T-helper 22 cell (primary cell): ENCODE results near the gene C19orf53.
"Not testable (repeated sequence)": the region's sequence is repeated elsewhere in the genome, so short reads cannot be mapped to it uniquely, and the experiment has no call there.

Source experiments
- DNase-seq: peaks from one replicate; pipeline ENCODE4 v3.0.0-alpha.2; 2020; ENCODE audit warnings: low read depth

The C19orf53 gene

DNA sequence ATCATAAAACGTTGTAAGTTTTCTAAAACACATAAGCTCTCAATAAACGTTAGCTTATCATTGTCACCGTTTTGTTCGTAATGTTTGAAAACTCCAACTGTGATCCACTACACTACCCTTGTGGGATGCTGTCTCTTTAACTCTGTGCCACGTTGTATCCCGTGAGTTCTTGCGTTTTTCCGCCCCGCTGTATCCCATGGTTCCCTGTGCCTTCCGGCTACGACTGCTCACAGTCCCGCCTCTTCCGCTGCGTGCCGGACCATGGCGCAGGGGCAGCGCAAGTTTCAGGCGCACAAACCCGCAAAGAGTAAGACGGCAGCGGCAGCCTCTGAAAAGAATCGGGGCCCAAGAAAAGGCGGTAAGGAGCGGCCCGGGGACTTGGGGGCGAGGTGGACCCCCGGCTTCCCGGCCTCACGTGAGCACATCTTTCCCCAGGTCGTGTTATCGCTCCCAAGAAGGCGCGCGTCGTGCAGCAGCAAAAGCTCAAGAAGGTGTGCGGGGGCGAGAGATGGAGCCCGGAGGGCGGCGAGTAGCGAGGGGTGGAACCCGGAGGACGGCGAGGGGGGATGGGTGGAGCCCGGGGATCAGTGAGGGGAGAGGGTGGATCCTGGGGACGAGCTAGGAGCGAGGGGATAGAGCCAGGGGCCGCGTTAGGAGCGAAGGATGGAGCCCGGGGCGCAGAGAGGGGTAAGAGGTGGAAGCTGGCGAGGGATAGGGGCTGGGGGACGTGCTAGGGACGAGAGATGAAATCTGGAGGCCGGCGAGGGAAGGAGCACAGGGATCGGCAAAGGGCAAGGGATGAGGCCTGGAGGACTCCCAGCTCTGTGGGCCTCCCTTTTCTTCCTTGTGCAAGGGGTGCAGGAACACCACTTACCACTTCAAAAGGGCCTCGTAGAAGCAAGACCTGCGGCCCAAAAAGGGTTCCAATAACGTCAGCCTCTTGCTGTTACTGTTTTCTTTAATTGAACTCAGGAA is at the start of gene C19orf53:
Gene C19orf53, plus strand, starts transcription at position 240 of the 975 bp plus-strand sequence. Its CDS starts 22 bp downstream, at position 262.
- peak; percentile 79 for DNase-seq

DNA sequence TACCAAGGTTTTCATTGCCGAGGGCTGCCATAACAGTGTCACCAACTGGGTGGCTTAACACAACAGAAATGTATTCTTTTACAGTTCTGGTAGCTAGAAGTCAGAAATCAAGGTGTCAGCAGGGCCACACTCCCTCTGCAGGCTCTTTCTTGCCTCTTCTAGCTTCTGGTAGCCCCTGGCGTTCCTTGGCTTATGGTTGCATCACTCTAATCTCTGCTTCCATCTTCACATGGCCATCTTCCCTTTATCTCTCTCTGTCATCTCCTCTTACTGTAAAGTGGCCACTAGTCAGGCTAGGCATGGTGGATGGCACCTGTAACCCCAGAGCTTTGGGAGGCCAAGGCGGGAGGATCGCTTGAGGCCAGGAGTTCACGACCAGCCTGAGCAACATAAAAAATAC is 47.9 kb upstream of the C19orf53 start:
- DNase-seq, result no peak

DNA sequence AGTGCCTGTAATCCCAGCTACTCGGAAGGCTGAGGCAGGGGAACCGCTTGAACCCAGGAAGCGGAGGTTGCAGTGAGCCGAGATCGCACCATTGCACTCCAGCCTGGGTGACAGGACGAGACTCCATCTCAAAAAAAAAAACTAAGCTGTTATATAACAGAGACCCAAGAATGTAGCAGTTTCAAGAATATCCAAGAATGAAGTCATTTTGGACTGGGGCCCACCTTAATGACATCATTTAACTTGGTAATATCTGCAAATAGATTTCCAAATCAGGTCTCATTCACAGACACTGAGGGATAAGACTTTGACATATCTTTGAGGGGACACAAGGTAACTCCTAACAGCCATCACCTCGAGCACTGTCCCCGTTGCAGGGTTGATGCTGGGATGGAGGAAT is 46.5 kb upstream of the C19orf53 start:
- no peak for DNase-seq

DNA sequence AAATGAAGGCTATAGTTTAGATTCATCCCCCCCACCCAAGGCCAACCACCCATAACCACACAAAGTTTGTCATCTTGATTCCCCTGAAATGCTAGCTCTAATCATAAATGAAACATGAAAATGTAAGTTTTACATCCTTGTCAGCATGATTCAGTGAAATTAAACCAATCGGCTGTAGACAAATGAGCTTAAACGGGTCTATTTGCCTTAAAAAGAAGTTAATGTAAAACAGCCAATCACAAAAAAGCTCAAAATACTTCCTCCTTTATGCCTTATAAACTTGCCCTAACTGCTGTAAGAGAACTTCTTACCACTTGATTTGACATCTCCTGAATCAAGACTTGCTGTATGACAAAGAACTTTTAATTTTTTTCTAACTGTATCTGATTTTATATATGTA is 44.4 kb upstream of the C19orf53 start:
- DNase-seq, result no peak

DNA sequence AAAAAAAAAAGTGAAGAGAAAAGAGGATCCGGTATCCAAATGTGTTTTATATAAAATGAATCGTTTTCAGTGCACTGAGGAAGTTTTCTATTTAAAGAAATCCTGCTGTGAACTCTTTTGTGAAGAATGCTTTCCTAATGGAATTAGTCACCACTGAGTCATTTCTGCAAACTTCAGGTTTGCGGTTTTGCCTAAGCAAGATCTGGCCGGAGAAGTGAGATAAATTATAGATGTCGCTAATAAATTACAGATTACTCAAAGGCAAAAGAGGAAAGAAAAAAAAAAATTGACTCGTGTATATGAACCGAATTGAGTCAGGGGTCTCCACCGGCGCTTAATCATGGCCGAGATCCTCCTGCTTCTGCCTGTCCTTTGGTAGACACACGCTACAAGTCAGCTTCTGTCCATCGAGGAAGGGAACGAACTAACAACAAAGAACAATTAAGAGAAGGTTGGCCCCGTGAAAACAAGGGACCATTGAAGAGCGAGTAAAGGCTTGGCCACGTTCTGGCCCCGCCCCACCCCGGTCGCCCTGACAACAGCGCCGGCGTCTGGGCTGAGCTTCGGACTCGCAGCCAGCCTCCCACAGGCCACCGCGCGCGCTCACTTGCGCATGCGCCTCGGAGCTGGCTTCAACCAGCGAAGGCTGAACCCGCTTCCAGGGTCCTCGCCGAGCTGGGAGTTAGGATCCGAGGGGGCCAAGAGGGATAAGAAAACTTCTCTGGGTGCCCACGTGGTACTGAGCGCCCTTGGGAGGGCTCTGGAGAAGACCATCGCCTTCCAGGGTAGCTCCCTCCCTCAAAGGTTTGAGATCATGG is 42.9 kb upstream of the C19orf53 start:
- DNase-seq, result peak; percentile 88

DNA sequence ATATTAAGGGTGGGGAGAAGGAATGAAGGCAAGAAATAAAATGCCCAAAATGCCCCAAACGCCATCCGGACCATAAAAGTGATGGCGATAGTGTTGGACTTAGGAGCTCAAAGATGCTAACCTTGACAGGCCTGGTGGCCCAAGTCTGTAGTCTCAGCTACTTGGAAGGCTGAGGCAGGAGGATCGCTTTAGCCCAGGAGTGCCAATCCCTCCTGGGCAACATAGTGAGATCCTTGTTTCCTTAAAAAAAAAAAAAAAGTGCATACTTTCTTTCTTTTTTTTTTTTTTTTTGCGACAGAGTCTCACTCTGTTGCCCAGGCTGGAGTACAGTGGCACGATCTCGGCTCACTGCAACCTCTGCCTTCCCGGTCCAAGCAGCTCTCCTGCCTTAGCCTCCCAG is 41.9 kb upstream of the C19orf53 start:
- no peak for DNase-seq

DNA sequence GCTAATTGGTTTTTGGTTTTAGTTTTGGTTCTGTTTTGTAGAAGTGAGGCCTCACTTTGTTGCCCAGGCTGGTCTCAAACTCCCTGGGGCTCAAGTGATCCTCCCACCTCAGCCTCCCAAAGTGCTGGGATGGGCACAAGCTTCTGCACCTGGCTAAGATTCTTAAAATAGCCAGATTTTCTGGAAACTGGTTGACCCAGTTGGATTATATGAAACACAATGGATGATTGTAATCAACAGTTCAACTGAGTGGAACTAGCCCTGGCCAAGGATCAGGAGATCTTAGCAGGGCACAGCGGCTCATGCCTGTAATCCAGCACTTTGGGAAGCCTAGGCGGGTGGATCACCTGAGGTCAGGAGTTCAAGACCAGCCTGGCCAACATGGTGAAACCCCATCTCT is 39.5 kb upstream of the C19orf53 start:
- no peak for DNase-seq

DNA sequence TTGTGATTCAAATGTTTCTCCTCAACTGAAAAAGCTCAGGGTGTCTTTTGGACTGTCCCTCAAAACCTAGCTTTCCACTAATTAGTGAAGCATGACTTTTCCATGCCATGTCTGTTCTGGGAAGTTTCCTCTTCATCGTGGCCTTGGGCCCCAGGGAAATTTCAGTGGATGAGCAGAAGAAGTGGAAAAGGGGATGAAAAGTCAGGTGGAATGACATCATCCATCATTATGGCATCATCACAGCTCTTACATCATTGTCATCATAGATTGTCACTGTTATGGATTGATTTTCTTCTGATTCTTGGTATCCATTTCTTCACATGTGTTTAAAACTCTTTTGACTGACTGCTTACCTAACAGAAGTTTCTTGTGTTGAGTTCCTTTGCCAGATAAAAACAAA is 36.2 kb upstream of the C19orf53 start:
- no peak for DNase-seq

DNA sequence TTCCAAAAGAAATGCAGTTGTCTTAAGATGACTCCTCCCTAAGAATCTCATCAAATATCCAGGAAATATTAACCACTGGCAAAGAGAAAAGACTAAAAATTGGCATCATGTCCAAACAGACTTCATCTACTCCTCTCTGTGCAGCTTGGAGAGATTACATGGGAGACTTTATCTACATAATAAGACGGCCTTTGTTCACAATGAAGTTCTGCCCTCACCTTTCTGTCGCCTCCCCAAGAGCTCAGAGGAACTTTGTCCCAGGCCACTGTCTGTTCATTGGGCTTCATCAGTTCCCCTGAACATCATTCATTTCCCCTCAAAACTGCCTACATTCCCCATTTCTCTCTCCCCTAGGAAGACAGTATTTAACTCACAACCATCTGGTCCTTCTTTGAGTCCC is 32.4 kb upstream of the C19orf53 start:
- DNase-seq, result no peak

DNA sequence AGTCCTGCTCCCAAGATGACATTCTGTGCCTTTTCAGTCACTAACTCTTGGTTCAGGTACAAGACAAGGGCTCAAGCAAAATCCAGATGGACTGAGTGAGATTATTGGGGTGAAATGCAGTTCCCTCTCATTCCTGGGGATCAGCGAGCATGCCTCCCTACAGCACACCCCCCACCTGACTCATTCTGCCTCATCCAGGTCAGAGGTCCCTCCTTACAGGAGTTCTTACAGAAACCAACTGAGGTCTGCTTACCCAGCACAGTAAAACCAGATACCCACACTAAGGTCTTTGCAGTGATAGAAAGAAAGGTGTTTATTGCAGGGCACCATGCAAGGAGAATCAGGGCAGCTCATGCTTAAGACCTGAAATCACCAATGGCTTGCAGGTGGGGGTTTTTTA is 31.5 kb upstream of the C19orf53 start:
- DNase-seq, result no peak

DNA sequence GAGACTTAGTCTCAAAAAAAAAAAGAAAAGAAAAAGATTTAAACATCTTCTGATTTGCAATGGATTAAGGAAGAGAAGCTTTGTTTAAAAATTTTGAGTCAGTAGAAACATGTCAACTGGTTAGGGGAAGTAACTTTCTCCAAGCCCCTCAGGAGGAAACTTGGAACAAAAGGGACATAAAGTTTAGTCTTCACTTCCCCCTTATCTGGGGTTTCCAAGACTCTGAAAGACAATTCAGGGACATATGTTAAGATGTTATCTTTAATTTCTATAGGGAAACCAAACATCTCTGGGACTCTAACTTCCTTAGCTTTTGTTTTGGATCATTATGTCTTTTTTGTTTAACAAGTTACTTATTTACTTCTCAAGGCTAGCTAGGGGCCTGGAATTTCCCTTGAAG is 30.1 kb upstream of the C19orf53 start:
- DNase-seq, result no peak

DNA sequence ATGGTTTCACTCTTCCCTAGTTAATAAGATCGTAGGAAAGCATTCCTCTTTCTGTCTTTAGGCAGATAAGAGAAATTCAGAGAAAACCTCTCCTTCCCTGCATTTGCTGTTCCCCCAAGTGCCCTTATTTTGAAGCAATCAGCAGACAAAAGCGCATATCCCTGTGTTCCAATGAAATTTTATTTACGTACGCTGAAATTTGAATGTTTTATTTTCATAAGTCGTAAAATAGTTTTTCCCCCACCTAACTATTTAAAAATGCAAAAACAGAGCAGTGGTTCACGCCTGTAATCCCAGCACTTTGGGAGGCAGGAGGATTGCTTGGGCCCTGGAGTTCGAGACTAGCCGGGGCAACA is 27.2 kb upstream of the C19orf53 start:
- no peak for DNase-seq

DNA sequence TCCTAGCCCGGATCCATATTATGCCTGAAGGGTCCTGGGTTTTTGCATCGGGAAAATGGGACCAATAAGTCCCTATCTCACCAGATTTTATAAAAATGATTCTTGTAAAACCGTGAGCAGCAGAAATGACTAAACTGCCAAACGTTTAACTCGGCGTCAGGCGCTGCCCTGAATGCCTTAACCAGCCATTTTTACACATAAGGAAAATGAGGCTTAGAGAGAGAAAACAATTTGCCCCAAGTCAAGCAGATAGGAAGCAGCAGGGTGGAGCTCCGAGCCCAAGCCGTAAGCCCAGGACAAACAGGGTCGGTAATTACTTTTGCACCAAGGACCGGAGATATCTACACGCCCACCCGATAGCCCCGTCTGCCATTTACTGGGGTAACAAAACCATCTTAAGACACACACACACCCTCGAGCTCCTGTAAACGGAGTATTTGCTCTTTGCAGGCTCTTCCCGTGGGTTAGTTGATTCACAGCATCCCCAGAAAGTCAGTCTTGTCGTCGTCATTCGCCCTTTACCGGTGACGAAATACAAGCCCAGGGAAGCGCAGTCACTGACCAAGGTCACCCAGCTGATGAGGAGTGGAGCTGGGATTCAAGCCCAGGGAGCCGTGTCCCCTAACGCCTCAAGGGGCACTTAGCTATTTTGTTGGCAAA is 26.0 kb upstream of the C19orf53 start:
- DNase-seq, result no peak

DNA sequence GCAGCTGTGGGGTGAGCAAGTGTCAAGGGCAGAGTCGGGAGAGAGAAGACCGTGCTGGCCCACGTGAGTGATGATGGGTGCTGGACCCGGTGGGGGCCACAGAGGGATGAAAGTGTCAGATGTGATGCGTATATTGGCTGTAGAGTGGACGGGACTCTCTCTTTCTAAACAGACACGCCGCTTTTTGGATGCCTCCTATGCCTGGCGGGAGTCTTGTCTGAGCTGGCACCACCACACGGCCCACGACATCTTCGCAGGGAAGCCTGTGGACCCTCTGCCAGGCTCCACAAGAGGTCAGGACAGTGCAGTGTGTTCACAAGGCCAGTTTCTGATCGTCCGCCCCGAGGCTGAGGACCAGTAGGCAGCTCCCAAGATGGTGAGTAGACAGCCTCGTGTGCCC is 22.8 kb upstream of the C19orf53 start:
- no peak for DNase-seq

DNA sequence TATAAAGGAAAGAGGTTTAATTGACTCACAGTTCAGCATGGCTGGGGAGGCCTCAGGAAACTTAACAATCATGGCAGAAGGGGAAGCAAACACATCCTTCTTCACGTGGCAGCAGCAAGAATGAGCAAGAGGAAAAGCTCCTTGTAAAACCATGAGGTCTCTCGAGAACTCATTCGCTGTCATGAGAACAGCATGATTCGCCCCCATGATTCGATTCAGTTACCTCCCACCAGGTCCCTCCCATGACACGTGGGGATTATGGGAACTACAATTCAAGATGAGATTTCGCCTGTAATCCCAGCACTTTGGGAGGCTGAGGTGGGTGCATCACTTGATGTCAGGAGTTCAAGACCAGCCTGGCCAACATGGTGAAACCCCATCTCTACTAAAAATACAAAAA is 20.6 kb upstream of the C19orf53 start:
- not testable (repeated sequence) for DNase-seq

DNA sequence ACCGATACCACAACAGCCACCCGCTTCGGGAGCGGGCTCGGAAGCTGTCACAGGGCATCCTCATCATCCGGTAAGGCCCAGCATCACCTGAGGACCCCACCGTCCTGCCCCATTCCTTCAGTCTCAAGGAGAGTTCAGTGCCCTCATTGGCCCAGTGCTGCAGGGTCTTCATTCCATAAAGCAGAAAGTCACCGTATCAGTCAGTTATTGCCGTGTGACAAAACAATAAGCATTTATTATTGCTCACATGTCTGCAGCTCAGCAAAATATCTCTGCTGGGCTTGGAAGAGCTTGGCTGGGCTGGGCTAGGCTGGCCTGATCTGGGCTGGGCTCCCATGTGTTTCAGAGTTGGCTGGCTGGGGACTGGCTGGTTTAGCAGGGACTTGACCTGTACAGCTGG is 18.0 kb upstream of the C19orf53 start:
- no peak for DNase-seq

DNA sequence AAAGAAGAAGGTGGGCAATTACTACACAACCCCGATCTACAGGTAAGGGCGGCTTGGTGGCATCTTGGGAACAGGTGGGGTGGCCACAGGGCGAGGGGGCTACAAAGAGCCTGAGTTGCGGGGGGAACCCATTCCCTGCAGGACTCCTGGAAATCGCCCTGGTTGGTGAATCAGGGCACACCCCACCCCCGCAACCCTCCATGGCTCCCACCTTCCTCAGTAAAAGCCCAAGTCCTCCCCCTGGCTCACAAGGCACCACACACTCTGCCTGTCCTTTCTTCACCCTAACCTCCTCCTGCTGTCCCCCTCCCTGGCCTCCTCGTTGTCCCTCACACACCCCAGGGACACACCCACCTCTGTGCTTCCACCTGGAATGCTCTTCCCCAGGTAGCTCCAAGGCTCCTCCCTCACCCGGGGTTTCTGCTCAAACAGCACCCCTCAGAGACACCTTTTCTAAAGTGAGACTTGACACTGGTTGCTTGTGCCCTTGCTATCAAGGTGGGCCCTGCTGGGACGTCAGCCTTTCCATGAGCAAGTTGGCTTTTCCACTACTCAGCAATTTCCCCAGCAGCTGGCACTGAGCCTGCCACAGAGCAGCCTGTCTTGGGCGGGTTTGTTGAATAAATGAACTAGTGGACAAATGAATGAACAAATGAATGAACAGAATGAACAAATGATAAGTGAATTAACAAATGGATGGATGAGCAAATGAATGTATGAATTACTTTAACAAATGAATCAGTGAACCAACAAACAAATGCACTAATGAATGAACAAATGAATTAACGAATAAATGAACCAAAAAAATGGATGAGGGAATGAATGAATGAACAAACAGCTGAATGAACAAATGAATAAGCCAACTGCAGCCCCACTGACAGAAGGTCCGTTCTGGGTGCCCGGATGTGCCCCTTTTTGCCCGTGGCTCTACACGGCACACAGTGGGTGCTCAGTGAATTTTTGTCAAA is 16.2 kb upstream of the C19orf53 start:
- DNase-seq, result no peak

DNA sequence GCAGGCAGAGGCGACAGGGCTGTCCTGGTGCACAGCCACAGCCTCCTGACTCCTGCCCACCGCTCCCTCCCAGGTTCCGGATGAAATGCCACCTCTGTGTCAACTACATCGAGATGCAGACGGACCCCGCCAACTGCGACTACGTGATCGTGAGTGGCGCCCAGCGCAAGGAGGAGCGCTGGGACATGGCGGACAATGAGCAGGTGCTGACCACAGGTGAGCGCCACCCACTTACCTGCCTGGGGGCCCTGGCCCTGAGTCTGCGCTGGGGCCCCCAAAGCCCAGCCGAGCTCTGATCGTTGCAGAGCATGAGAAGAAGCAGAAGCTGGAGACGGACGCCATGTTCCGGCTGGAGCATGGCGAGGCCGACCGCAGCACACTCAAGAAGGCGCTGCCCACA is 15.5 kb upstream of the C19orf53 start:
- DNase-seq, result no peak

DNA sequence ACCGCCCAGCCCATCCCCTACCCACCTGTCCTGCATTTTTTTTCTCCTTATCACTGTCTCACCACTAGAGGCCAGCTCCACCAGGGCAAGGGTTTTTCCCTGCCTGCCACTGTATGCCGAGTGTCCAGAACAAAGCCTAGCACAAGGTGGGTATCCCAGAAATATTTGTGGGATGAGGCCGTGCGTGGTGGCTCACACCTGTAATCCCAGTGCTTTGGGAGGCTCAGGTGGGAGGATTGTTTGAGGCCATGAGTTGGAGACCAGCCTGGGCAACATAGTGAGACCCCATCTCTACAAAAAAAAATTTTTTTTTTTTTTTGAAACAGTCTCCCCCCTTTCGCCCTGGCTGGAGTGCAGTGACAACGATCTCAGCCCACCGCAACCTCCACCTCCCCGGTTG is 12.8 kb upstream of the C19orf53 start:
- DNase-seq, result no peak

DNA sequence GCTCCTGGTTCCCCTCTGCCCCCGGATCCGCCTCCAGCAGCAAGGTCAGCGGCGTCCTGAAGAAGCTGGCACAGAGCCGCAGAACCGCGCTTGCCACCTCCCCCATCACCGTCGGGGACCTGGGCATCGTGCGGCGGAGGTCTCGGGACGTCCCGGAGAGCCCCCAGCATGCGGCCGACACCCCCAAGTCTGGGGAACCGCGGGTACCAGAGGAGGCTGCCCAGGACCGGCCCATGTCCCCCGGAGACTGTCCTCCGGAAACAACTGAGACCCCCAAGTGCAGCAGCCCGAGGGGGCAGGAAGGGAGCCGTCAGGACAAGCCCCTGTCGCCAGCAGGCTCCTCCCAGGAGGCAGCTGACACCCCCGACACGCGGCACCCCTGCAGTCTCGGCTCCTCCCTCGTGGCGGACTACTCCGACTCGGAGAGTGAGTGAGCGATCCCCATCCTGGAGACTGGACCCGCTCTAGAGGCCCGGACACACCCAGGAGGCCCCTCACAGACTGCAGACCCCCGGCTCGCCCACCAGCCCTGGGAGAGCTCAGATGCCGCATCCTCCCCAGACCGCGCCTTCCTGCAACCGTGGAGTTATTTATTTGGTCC is 11.5 kb upstream of the C19orf53 start:
- no peak for DNase-seq

DNA sequence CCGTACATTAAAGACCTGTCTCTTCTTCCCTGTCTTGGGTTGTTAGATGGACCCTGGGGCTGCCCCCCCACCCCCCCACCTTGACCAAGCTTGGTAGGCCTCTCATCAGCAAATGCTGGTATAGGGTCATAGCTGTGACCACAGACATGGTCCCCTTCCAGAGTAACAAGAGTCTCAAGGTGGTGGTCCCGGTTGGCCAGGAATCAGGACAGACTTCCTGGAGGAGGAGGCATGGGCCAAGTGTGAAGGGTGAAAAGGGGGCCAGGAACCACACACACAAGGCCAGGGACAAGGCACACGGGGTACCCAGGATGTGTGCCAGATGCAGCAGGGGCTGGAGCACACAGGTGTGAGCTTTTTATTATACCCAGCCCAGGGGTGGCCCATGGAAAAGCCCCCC is 11.0 kb upstream of the C19orf53 start:
- DNase-seq, result no peak
